CD8-positive, alpha-beta memory T cell (primary cell): ENCODE measurements around the gene SCARB1. TPM values are rescaled to one million over a fixed set of nuclear protein-coding genes. Genes with fewer than 3 reads are reported as not detected.
A peak's percentile ranks its signal among the peaks of the same experiment; 100 is the strongest.

Experiments used
- CTCF ChIA-PET: fragments of 350-600 bp; sonication (Branson Sonifier 250); formaldehyde crosslinking; loops from one replicate; lab custom pipeline; 2021; ENCODE audit warnings: antibody characterized with exemption; lab: Charles Lee
- POLR2A ChIA-PET: fragments of 350-600 bp; sonication (Branson Sonifier 250); formaldehyde crosslinking; loops from one replicate; lab custom pipeline; 2021; ENCODE audit warnings: antibody characterized with exemption; lab: Charles Lee
- DNase-seq, 5 donors: peaks; one replicate each; pipeline versions ENCODE4 v3.0.0 to v3.0.0-alpha.2; 2020 to 2022; ENCODE audit warnings: mixed read lengths in 1 of 5
- H3K27ac ChIP-seq: one replicate; pipeline ENCODE4 v1.7.0; 2013; ENCODE audit warnings: low read depth, mild to moderate bottlenecking, low read length, moderate library complexity
- H3K27me3 ChIP-seq: 2 replicates; pipeline ENCODE4 v1.7.0; 2013; ENCODE audit warnings: low read length, mild to moderate bottlenecking; ENCODE audit not compliant: insufficient read depth, poor library complexity, severe bottlenecking
- H3K36me3 ChIP-seq: 2 replicates; pipeline ENCODE4 v1.7.0; 2013; ENCODE audit warnings: mild to moderate bottlenecking, low read length, moderate library complexity; ENCODE audit not compliant: insufficient read depth
- H3K4me1 ChIP-seq: 2 replicates; pipeline ENCODE4 v1.7.0; 2013; ENCODE audit warnings: mild to moderate bottlenecking, low read length, moderate library complexity; ENCODE audit not compliant: insufficient read depth
- H3K4me3 ChIP-seq: 2 replicates; pipeline ENCODE4 v1.7.0; 2013; ENCODE audit warnings: mild to moderate bottlenecking, low read length
- H3K9me3 ChIP-seq: 2 replicates; pipeline ENCODE4 v1.7.0; 2013; ENCODE audit warnings: mild to moderate bottlenecking, low read length
- H3K27ac Mint-ChIP-seq, 8 donors: one replicate each; pipeline ENCODE4 v1.8.0; 2020 to 2021; ENCODE audit warnings: mixed read lengths in 8 of 8, mild to moderate bottlenecking in 6 of 8, inconsistent platforms in 3 of 8, moderate library complexity in 3 of 8
- H3K27me3 Mint-ChIP-seq, 2 donors: one replicate each; pipeline ENCODE4 v1.8.0; 2020 to 2021; ENCODE audit warnings: mixed read lengths in 2 of 2, mild to moderate bottlenecking in 1 of 2, moderate library complexity in 1 of 2
- H3K36me3 Mint-ChIP-seq, 3 donors: one replicate each; pipeline ENCODE4 v1.8.0; 2020 to 2021; ENCODE audit warnings: mixed read lengths in 3 of 3, inconsistent platforms in 1 of 3, mild to moderate bottlenecking in 1 of 3
- H3K4me1 Mint-ChIP-seq, 3 donors: one replicate each; pipeline ENCODE4 v1.8.0; 2020 to 2021; ENCODE audit warnings: mixed read lengths in 3 of 3, inconsistent platforms in 1 of 3, mild to moderate bottlenecking in 1 of 3
- H3K4me3 Mint-ChIP-seq, 7 donors: one replicate each; pipeline ENCODE4 v1.8.0; 2020 to 2021; ENCODE audit warnings: mixed read lengths in 7 of 7, mild to moderate bottlenecking in 6 of 7, moderate library complexity in 4 of 7, inconsistent platforms in 2 of 7
- H3K9me3 Mint-ChIP-seq, 5 donors: one replicate each; pipeline ENCODE4 v1.8.0; 2020 to 2022; ENCODE audit warnings: mixed read lengths in 5 of 5, mild to moderate bottlenecking in 3 of 5, moderate library complexity in 2 of 5, inconsistent platforms in 1 of 5
- polyA plus RNA-seq: library from polyadenylated mRNA; unstranded; fragments of 300-500 nt; fragmentation: Illumina TruSeq; gene quantifications from one replicate; pipeline ENCODE4 v1.2.3, GENCODE V29; 2021
- total RNA-seq, 2 experiments: library from RNA; stranded (reverse); gene quantifications; one replicate each; pipeline ENCODE4 v1.2.3, GENCODE V29; 2021

The SCARB1 gene
- total and polyA plus RNA-seq, 3 experiments from 2014 or later: 3.6 to 21.6 (median 20.4) TPM

- H3K4me1 ChIP-seq: peaks cover 21% of the 10 kb centered on the region
- peaks cover 16 to 22% (median 21%) of the 10 kb centered on the region in 3 donors for H3K4me1 Mint-ChIP-seq
- H3K27me3 Mint-ChIP-seq: no peaks in the 10 kb centered on the region
- no peaks in the 10 kb centered on the region for H3K9me3 ChIP-seq
- H3K27ac Mint-ChIP-seq: no peak overlapping the region
- H3K27ac ChIP-seq: no peak overlapping the region
- ChIA-PET CTCF (no interaction called here), POLR2A (no interaction called here)
- no peaks in the 10 kb centered on the region for H3K36me3 Mint-ChIP-seq
- DNase-seq: no peak
- no peak overlapping the region for H3K4me3 ChIP-seq
- no peaks in the 10 kb centered on the region for H3K36me3 ChIP-seq
- no peaks in the 10 kb centered on the region for H3K27me3 ChIP-seq
- no peak overlapping the region for H3K4me3 Mint-ChIP-seq
- no peaks in the 10 kb centered on the region for H3K9me3 Mint-ChIP-seq
Measured at GRCh38 chr12:124777399-124778372, 86.0 kb downstream of the SCARB1 start.

DNA sequence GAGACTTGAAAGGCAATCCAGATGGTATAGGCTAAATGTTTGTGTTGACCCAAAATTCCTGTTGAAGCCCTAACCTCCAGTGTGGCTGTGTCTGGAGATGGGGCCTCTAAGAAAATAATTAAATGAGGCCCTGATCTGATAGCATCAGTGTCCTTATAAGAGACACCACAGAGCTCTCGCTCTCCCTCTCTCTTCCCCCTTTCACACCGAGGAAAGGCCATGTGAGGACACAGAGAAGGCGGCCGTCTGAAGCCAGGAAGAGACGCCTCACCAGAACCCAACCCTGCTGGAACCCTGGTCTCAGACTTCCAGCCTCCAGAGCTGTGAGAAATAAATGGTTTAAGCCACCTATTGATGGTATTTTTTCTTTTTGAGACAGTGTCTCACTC lies 87.5 kb downstream of the SCARB1 start:
- CTCF ChIA-PET: interaction anchor here (0.7 kb wide), 1 partner anchor 14 kb away, joined by 3 read pairs; no protein-coding TSS in a partner anchor
- Histone ChIP-seq H3K4me3 (no peak overlapping the region), H3K4me1 (peaks cover 28% of the 10 kb centered on the region), H3K27ac (no peak overlapping the region), H3K36me3 (no peaks in the 10 kb centered on the region), H3K9me3 (no peaks in the 10 kb centered on the region), H3K27me3 (no peaks in the 10 kb centered on the region)
- H3K9me3 Mint-ChIP-seq: no peaks in the 10 kb centered on the region
- H3K4me3 Mint-ChIP-seq: no peak overlapping the region
- no peaks in the 10 kb centered on the region for H3K36me3 Mint-ChIP-seq
- H3K4me1 Mint-ChIP-seq: peaks cover 20 to 27% (median 25%) of the 10 kb centered on the region in 3 donors
- POLR2A ChIA-PET: no interaction called here
- no peak for DNase-seq
- no peak overlapping the region for H3K27ac Mint-ChIP-seq
- H3K27me3 Mint-ChIP-seq: peaks cover 4 to 11% of the 10 kb centered on the region in 2 donors

- Histone ChIP-seq H3K9me3 (no peaks in the 10 kb centered on the region), H3K36me3 (no peaks in the 10 kb centered on the region), H3K4me1 (peaks cover 28% of the 10 kb centered on the region), H3K4me3 (peak overlapping the region; percentile 57), H3K27ac (peak overlapping the region; percentile 18), H3K27me3 (no peaks in the 10 kb centered on the region)
- peaks cover 10 to 12% of the 10 kb centered on the region in 2 donors for H3K27me3 Mint-ChIP-seq
- ChIA-PET CTCF (interaction anchor here (0.6 to 2.0 kb wide), 2 partner anchors 25 to 742 kb away, joined by 3 to 5 read pairs; no protein-coding TSS in a partner anchor), POLR2A (no interaction called here)
- peak overlapping the region in 7 of 8 donors; percentile 7 to 95 (median 43) for H3K27ac Mint-ChIP-seq
- peak in 4 of 5 donors; percentile 20 to 70 (median 32) for DNase-seq
- no peaks in the 10 kb centered on the region for H3K9me3 Mint-ChIP-seq
- no peaks in the 10 kb centered on the region for H3K36me3 Mint-ChIP-seq
- peaks cover 20 to 27% (median 25%) of the 10 kb centered on the region in 3 donors for H3K4me1 Mint-ChIP-seq
- peak overlapping the region; percentile 62 to 83 (median 74) for H3K4me3 Mint-ChIP-seq
Measured at GRCh38 chr12:124774462-124775167, 89.0 kb downstream of the SCARB1 start.

DNA sequence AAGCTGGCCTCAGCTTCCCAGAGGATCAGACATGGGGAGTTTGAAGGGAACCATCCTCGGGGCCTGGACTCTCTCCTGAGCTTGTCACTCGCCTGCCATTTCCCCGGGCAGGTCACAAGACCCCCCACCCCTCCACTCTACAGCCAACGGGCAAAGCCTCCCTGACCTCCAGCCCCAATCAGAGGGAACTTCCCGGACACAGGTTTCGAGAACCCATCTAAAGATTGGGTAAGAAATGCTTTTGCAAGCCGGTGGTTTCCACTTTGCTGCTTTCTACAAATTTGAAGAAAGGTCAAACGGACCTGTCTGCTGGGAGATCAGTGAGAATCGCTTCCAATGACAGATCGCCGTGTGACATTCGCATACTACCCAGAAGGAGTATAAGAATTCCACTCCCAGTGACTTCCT lies 89.6 kb downstream of the SCARB1 start:
- ChIA-PET POLR2A (no interaction called here), CTCF (interaction anchor here (0.6 to 2.0 kb wide), 2 partner anchors 25 to 742 kb away, joined by 3 to 5 read pairs; no protein-coding TSS in a partner anchor)

DNA sequence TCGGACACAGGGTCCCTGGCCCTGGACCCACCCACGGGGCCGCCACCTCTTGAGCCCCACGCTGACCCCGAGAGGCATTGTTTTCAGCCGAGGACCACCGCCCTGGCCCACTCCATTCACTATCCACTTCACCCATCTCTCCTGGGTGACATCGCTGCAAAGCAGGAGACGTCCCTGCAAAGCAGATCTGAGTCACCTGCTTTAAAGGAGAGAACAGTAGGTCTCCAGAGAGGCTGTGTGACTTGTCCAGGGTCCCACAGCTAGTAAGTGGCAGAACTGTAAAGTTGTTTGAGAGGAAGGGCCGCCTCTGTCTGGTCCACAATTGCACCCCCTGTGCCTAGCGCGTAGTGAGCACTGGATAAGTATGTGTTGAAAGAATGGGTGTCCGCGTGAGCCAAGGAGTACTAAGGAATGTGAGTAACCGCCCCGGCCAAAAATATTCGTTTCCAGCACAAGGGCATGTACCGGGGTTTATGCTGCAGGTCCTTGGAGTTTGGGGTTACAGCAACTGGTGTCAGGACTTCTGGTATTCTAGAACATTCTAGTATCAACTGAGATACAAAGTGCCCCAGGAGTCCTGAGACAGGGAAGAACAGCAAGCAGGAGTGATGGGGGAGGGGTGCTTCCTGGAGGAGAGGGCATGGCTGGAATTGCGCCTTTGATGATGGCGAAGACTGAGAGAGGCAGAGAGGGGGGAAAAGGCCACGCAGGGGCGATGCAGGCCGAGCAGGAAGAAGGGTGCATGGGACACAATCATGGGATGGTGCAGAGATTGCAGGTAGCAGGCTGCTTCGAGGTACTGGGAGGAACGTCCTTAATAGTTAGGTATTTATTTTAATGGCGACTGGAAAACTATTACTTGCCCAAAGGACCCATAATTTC lies 91.1 kb downstream of the SCARB1 start:
- H3K27me3 Mint-ChIP-seq: peaks cover 10 to 12% of the 10 kb centered on the region in 2 donors
- DNase-seq: no peak
- H3K9me3 Mint-ChIP-seq: no peaks in the 10 kb centered on the region
- ChIA-PET CTCF (interaction anchor here (0.9 to 2.6 kb wide), 15 partner anchors 10 to 747 kb away, joined by 3 to 18 read pairs (median 3); no protein-coding TSS in a partner anchor), POLR2A (no interaction called here)
- H3K27ac ChIP-seq: no peak overlapping the region
- H3K4me1 ChIP-seq: peaks cover 28% of the 10 kb centered on the region
- peaks cover 20 to 27% (median 25%) of the 10 kb centered on the region in 3 donors for H3K4me1 Mint-ChIP-seq
- H3K36me3 ChIP-seq: no peaks in the 10 kb centered on the region
- no peaks in the 10 kb centered on the region for H3K36me3 Mint-ChIP-seq
- H3K9me3 ChIP-seq: no peaks in the 10 kb centered on the region
- no peaks in the 10 kb centered on the region for H3K27me3 ChIP-seq
- no peak overlapping the region for H3K27ac Mint-ChIP-seq
- no peak overlapping the region for H3K4me3 ChIP-seq
- H3K4me3 Mint-ChIP-seq: no peak overlapping the region

More for the DNA sequence above, 89.6 kb downstream of the SCARB1 start:
- Mint-ChIP-seq H3K27me3 (peaks cover 10 to 12% of the 10 kb centered on the region in 2 donors), H3K4me3 (peak overlapping the region; percentile 62 to 83 (median 74)), H3K9me3 (no peaks in the 10 kb centered on the region), H3K4me1 (peaks cover 20 to 27% (median 25%) of the 10 kb centered on the region in 3 donors), H3K27ac (peak overlapping the region in 7 of 8 donors; percentile 7 to 95 (median 43)), H3K36me3 (no peaks in the 10 kb centered on the region)
- Histone ChIP-seq H3K36me3 (no peaks in the 10 kb centered on the region), H3K27me3 (no peaks in the 10 kb centered on the region), H3K9me3 (no peaks in the 10 kb centered on the region), H3K27ac (peak overlapping the region; percentile 18), H3K4me3 (peak overlapping the region; percentile 57), H3K4me1 (peaks cover 28% of the 10 kb centered on the region)
- no peak for DNase-seq

GRCh38 chr12:124771462-124772288 lies 92.0 kb downstream of the SCARB1 start:
- H3K27ac Mint-ChIP-seq: peak overlapping the region in 1 of 8 donors; percentile 25
- H3K9me3 ChIP-seq: no peaks in the 10 kb centered on the region
- DNase-seq: peak; percentile 58 to 83 (median 73)
- CTCF ChIA-PET: interaction anchor here (0.9 to 2.6 kb wide), 16 partner anchors 11 to 746 kb away, joined by 3 to 18 read pairs (median 3); no protein-coding TSS in a partner anchor
- H3K4me3 Mint-ChIP-seq: peak overlapping the region in 3 of 7 donors; percentile 1 to 54 (median 24)
- no peak overlapping the region for H3K4me3 ChIP-seq
- POLR2A ChIA-PET: no interaction called here
- H3K27me3 ChIP-seq: no peaks in the 10 kb centered on the region
- H3K4me1 Mint-ChIP-seq: peaks cover 27 to 35% (median 33%) of the 10 kb centered on the region in 3 donors
- H3K9me3 Mint-ChIP-seq: peaks cover 0 to 1% (median 0%) of the 10 kb centered on the region in 5 donors
- H3K27ac ChIP-seq: no peak overlapping the region
- H3K4me1 ChIP-seq: peaks cover 31% of the 10 kb centered on the region
- peaks cover 10 to 12% of the 10 kb centered on the region in 2 donors for H3K27me3 Mint-ChIP-seq
- no peaks in the 10 kb centered on the region for H3K36me3 ChIP-seq
- peaks cover 0 to 3% (median 0%) of the 10 kb centered on the region in 3 donors for H3K36me3 Mint-ChIP-seq
